SK-N-SH treated with all-trans-retinoic acid at 6 μM for 48 hours (cell line): ENCODE results near the gene ACP1.

ENCODE experiments used
- ATAC-seq: fragments of 200-7000 bp; cut with Tn5 transposase; 3 replicates; pipeline ENCODE4 v1.9.1; 2020; ENCODE audit warnings: mild to moderate bottlenecking, moderate library complexity
- ARNTL ChIP-seq: fragments of 450-650 bp; formaldehyde crosslinking; IDR thresholded peaks from 2 replicates; pipeline ENCODE4 v1.5.0; 2020; ENCODE audit warnings: low read depth, mild to moderate bottlenecking, moderate library complexity, borderline replicate concordance
- BACH2 ChIP-seq: fragments of 250-450 bp; sonication (Bioruptor Pico); IDR thresholded peaks from 2 replicates; pipeline ENCODE4 v1.9.0; 2021; ENCODE audit warnings: mild to moderate bottlenecking, borderline replicate concordance
- CREB5 ChIP-seq: fragments of 250-450 bp; sonication (Bioruptor Pico); IDR thresholded peaks from 2 replicates; pipeline ENCODE4 v1.5.1; 2020; ENCODE audit warnings: low read depth, mild to moderate bottlenecking, moderate library complexity
- CSDC2 ChIP-seq: fragments of 250-450 bp; sonication (Bioruptor Pico); IDR thresholded peaks from 2 replicates; pipeline ENCODE4 v1.5.0; 2020; ENCODE audit warnings: mild to moderate bottlenecking, moderate library complexity
- CSRNP3 ChIP-seq: fragments of 250-450 bp; sonication (Bioruptor Pico); IDR thresholded peaks from 2 replicates; pipeline ENCODE4 v1.5.1; 2021; ENCODE audit warnings: mild to moderate bottlenecking, moderate library complexity
- ESRRG ChIP-seq: fragments of 250-450 bp; sonication (Bioruptor Pico); IDR thresholded peaks from 2 replicates; pipeline ENCODE4 v1.6.1; 2021; ENCODE audit warnings: mild to moderate bottlenecking
- GLIS3 ChIP-seq: fragments of 250-450 bp; sonication (Bioruptor Pico); IDR thresholded peaks from 2 replicates; pipeline ENCODE4 v1.5.0; 2020; ENCODE audit warnings: mild to moderate bottlenecking, moderate library complexity
- ISL1 ChIP-seq: fragments of 250-450 bp; sonication (Bioruptor Pico); IDR thresholded peaks from 2 replicates; pipeline ENCODE4 v2.1.2; 2022; ENCODE audit warnings: mild to moderate bottlenecking, moderate library complexity
- OSR1 ChIP-seq: fragments of 250-450 bp; sonication (Bioruptor Pico); IDR thresholded peaks from 2 replicates; pipeline ENCODE4 v1.8.0; 2022; ENCODE audit warnings: moderate library complexity, mild to moderate bottlenecking, inconsistent platforms
- POU6F1 ChIP-seq: fragments of 250-450 bp; sonication (Bioruptor Pico); IDR thresholded peaks from 2 replicates; pipeline ENCODE4 v1.8.0; 2021; ENCODE audit warnings: low read depth, mild to moderate bottlenecking, moderate library complexity, borderline replicate concordance
- PPARA ChIP-seq: fragments of 250-450 bp; sonication (Bioruptor Pico); IDR thresholded peaks from 2 replicates; pipeline ENCODE4 v1.5.0; 2020; ENCODE audit warnings: mild to moderate bottlenecking, borderline replicate concordance
- RARB ChIP-seq: fragments of 250-450 bp; sonication (Bioruptor Pico); IDR thresholded peaks from 2 replicates; pipeline ENCODE4 v1.8.0; 2021; ENCODE audit warnings: mild to moderate bottlenecking, moderate library complexity
- SNAI2 ChIP-seq: fragments of 250-450 bp; sonication (Bioruptor Pico); IDR thresholded peaks from 2 replicates; pipeline ENCODE4 v1.5.0; 2020; ENCODE audit warnings: mild to moderate bottlenecking, moderate library complexity
- TOX ChIP-seq: fragments of 250-450 bp; sonication (Bioruptor Pico); IDR thresholded peaks from 2 replicates; pipeline ENCODE4 v1.8.0; 2021; ENCODE audit warnings: mild to moderate bottlenecking, moderate library complexity, borderline replicate concordance
- TSHZ2 ChIP-seq: fragments of 250-450 bp; sonication (Bioruptor Pico); IDR thresholded peaks from 2 replicates; pipeline ENCODE4 v1.5.0; 2020; ENCODE audit warnings: mild to moderate bottlenecking, moderate library complexity
- ZC3H10 ChIP-seq: fragments of 250-450 bp; sonication (Bioruptor Pico); IDR thresholded peaks from 2 replicates; pipeline ENCODE4 v1.5.1; 2021; ENCODE audit warnings: mild to moderate bottlenecking, moderate library complexity
- ZFP3 ChIP-seq: fragments of 250-450 bp; sonication (Bioruptor Pico); IDR thresholded peaks from 2 replicates; pipeline ENCODE4 v1.5.0; 2020; ENCODE audit warnings: mild to moderate bottlenecking, moderate library complexity
- ZNF565 ChIP-seq: fragments of 450-650 bp; formaldehyde crosslinking; conservative IDR thresholded peaks from 2 replicates; pipeline ENCODE4 v1.5.0; 2020; ENCODE audit warnings: low read depth, mild to moderate bottlenecking, moderate library complexity
- ZNF70 ChIP-seq: fragments of 450-650 bp; formaldehyde crosslinking; IDR thresholded peaks from 2 replicates; pipeline ENCODE4 v1.5.0; 2020; ENCODE audit warnings: mild to moderate bottlenecking, moderate library complexity
- ZNF8 ChIP-seq: fragments of 450-650 bp; formaldehyde crosslinking; IDR thresholded peaks from 2 replicates; pipeline ENCODE4 v1.5.0; 2020; ENCODE audit warnings: mild to moderate bottlenecking, moderate library complexity

Gene ACP1

GRCh38 chr2:286035-286434 is 21.3 kb downstream of the ACP1 start:
- TF ChIP-seq ISL1 (CRISPR knock-in tag): no peak
- no peak for TF ChIP-seq GLIS3 (CRISPR knock-in tag)
- TF ChIP-seq ARNTL: no peak
- no peak for TF ChIP-seq BACH2 (CRISPR knock-in tag)
- TF ChIP-seq SNAI2: no peak
- TF ChIP-seq PPARA (CRISPR knock-in tag): no peak
- TF ChIP-seq POU6F1 (CRISPR knock-in tag): no peak
- TF ChIP-seq ZC3H10 (CRISPR knock-in tag): no peak
- no peak for TF ChIP-seq ZNF565 (CRISPR knock-in tag)
- ATAC-seq: no peak

GRCh38 chr2:286774-287392 is 22.1 kb downstream of the ACP1 start:
- TF ChIP-seq CSRNP3 (no peak), ZC3H10 (CRISPR knock-in tag) (no peak), OSR1 (CRISPR knock-in tag) (no peak), PPARA (CRISPR knock-in tag) (no peak), ZFP3 (CRISPR knock-in tag) (no peak), CREB5 (CRISPR knock-in tag) (no peak), TSHZ2 (CRISPR knock-in tag) (no peak), ESRRG (CRISPR knock-in tag) (no peak)
- no peak for ATAC-seq

GRCh38 chr2:287471-287885 is 22.7 kb downstream of the ACP1 start:
- TF ChIP-seq RARB (no peak), ZNF8 (CRISPR knock-in tag) (no peak), ZFP3 (CRISPR knock-in tag) (no peak), POU6F1 (CRISPR knock-in tag) (no peak), OSR1 (CRISPR knock-in tag) (no peak), BACH2 (CRISPR knock-in tag) (no peak), ZC3H10 (CRISPR knock-in tag) (no peak), GLIS3 (CRISPR knock-in tag) (no peak), ZNF70 (no peak), CSDC2 (CRISPR knock-in tag) (no peak), SNAI2 (no peak), ESRRG (CRISPR knock-in tag) (no peak), TOX (CRISPR knock-in tag) (no peak)
- ATAC-seq: peak; percentile 54
